SK-N-MC (cell line): ENCODE measurements around the gene DHRS13.

ENCODE experiments used
- EZH2 ChIP-seq: fragments of 200-600 bp; sonication (generic); IDR thresholded peaks from one replicate; pipeline ENCODE4 v1.6.1; 2017; ENCODE audit warnings: antibody characterized with exemption
- FOXP2 ChIP-seq: optimal IDR thresholded peaks from 2 replicates; pipeline ENCODE3; 2011; ENCODE audit warnings: mild to moderate bottlenecking, moderate library complexity; ENCODE audit not compliant: insufficient read depth; ENCODE audit errors: extremely low read length, control extremely low read depth
- POLR2AphosphoS5 ChIP-seq: IDR thresholded peaks from 2 replicates; pipeline ENCODE4 v1.6.1; 2012; ENCODE audit warnings: mild to moderate bottlenecking, low read depth, low read length, borderline replicate concordance

DNA sequence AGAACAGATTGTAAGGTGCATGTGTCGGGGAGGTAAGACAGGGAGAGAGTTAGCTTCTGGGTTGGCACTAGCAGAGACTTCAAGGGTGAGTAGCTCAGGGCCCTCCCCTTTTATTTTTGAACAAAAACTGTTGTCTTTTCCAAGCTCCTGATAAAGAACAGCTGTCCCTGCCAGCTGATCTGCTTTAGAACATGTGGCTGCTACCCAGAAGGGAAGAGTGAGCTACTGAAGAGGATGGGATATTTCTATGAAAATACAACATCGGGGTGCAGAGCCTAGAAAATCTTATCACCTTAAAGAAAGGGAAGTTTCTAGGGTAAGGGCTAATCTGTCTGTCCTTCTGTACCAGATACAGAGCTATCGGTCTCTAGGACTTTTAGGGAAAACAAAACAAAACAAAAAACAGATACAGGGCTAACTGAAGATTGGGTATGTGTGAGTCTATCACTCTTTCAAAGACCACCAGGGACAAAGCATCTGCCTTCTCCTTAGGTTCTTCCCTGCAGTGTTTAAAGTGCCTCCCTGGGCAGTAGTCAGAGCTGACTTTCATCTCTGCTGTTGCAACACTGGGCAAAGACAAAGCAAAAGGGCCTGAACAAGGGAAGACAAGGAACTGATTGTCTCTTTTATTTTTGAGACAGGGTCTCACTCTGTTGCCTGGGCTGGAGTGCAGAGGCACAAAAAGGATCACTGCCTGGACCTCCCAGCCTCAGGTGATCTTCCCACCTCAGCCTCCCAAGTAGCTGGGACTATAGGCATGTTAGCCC lies 5.0 kb upstream of the DHRS13 start:
- no peak for TF ChIP-seq EZH2
- TF ChIP-seq POLR2AphosphoS5: no peak
- no peak for TF ChIP-seq FOXP2
